HepG2 (cell line): ENCODE measurements around the gene CHD9. TPM values are rescaled to one million over a fixed set of nuclear protein-coding genes. Genes with fewer than 3 reads are reported as not detected.

Experiments
- AHR ChIP-seq: IDR thresholded peaks from 2 replicates; pipeline ENCODE4 v1.6.1; 2018; ENCODE audit warnings: missing genetic modification reagents, missing compliant biosample characterization
- ATF7 ChIP-seq, 2 experiments: fragments of 450-650 bp in 1 of 2; sonication (generic) in 1 of 2; formaldehyde crosslinking in 1 of 2; IDR thresholded peaks; 2 replicates each; pipeline versions ENCODE4 v1.4.0 to v1.6.1; 2016 to 2020; ENCODE audit warnings: antibody characterized with exemption in 1 of 2, mild to moderate bottlenecking in 1 of 2, missing genetic modification reagents in 1 of 2
- HNRNPK ChIP-seq: fragments of 200-400 bp; formaldehyde crosslinking; IDR thresholded peaks from 2 replicates; pipeline ENCODE4 v1.6.1; 2018; ENCODE audit warnings: low read length, low read depth, moderate library complexity, mild to moderate bottlenecking; ENCODE audit not compliant: poor library complexity, severe bottlenecking
- KLF13 ChIP-seq: sonication (generic); formaldehyde crosslinking; IDR thresholded peaks from 2 replicates; pipeline ENCODE4 v1.4.0; 2020; ENCODE audit warnings: mild to moderate bottlenecking, missing genetic modification reagents
- PHF5A ChIP-seq: IDR thresholded peaks from one replicate; pipeline ENCODE4 v1.6.1; 2018; ENCODE audit warnings: low read depth, missing genetic modification reagents; ENCODE audit not compliant: unreplicated experiment
- REXO4 ChIP-seq: sonication (generic); formaldehyde crosslinking; IDR thresholded peaks from 2 replicates; pipeline ENCODE4 v1.8.0; 2022; ENCODE audit warnings: missing genetic modification reagents, mild to moderate bottlenecking, borderline replicate concordance
- SKIL ChIP-seq: sonication (generic); formaldehyde crosslinking; IDR thresholded peaks from 2 replicates; pipeline ENCODE4 v1.8.0; 2022; ENCODE audit warnings: missing genetic modification reagents, mild to moderate bottlenecking, moderate library complexity, borderline replicate concordance
- SNAPC4 ChIP-seq: sonication (generic); formaldehyde crosslinking; IDR thresholded peaks from 2 replicates; pipeline ENCODE4 v1.4.0; 2020; ENCODE audit warnings: mild to moderate bottlenecking, missing genetic modification reagents
- U2AF1 ChIP-seq: fragments of 200-400 bp; formaldehyde crosslinking; optimal IDR thresholded peaks from 2 replicates; pipeline ENCODE3; 2017; ENCODE audit warnings: mild to moderate bottlenecking, low read depth, low read length
- YY1 ChIP-seq: IDR thresholded peaks from 2 replicates; pipeline ENCODE4 v1.6.1; 2011; ENCODE audit warnings: low read length, low read depth, moderate library complexity, mild to moderate bottlenecking; ENCODE audit not compliant: insufficient read depth, insufficient replicate concordance
- ZFY ChIP-seq: sonication (generic); formaldehyde crosslinking; IDR thresholded peaks from 2 replicates; pipeline ENCODE4 v1.4.0; 2020; ENCODE audit warnings: missing genetic modification reagents
- ZNF317 ChIP-seq: sonication (generic); formaldehyde crosslinking; IDR thresholded peaks from 2 replicates; pipeline ENCODE4 v1.5.0; 2020; ENCODE audit warnings: mild to moderate bottlenecking, missing genetic modification reagents
- ZNF572 ChIP-seq: sonication (generic); formaldehyde crosslinking; IDR thresholded peaks from 2 replicates; pipeline ENCODE4 v1.5.1; 2020; ENCODE audit warnings: mild to moderate bottlenecking, missing genetic modification reagents
- ZNF660 ChIP-seq: sonication (generic); formaldehyde crosslinking; IDR thresholded peaks from 2 replicates; pipeline ENCODE4 v1.5.1; 2020; ENCODE audit warnings: mild to moderate bottlenecking, low read depth, missing genetic modification reagents, borderline replicate concordance
- ZNF737 ChIP-seq: sonication (generic); formaldehyde crosslinking; IDR thresholded peaks from 2 replicates; pipeline ENCODE4 v1.5.0; 2020; ENCODE audit warnings: missing genetic modification reagents, mild to moderate bottlenecking, borderline replicate concordance
- polyA plus RNA-seq, 8 experiments: library from polyadenylated mRNA; depleted of rRNA in 3 of 8; stranded (reverse) in 7 of 8; unstranded in 1 of 8; fragments of >200 nt; fragmentation: Illumina TruSeq in 4 of 8; extraction: Trizol in 4 of 8; gene quantifications; 2 replicates each; pipeline versions ENCODE4 v1.2.1 to v1.2.3, GENCODE V29; 2011 to 2016; ENCODE audit warnings: low read depth in 4 of 8, missing spikeins in 1 of 8, mixed read lengths in 1 of 8; ENCODE audit not compliant: insufficient read depth in 1 of 8
- total RNA-seq, 5 experiments: library from RNA; depleted of rRNA; stranded (reverse); fragments of >200 nt; fragmentation: Illumina TruSeq; extraction: Trizol; gene quantifications; 2 replicates each; pipeline ENCODE4 v1.2.3, GENCODE V29; 2016; ENCODE audit warnings: low read depth in 1 of 5
- TF ChIP-seq, protein P1 (sequence below): sonication (generic); formaldehyde crosslinking; IDR thresholded peaks from 2 replicates; pipeline ENCODE4 v1.4.0; 2020; ENCODE audit warnings: missing genetic modification reagents, borderline replicate concordance

The CHD9 gene
- total and polyA plus RNA-seq, 2 of the 13 experiments (the other 11 are each of a cell fraction or from before 2014, with no cell fraction given), result 23.4 to 27.7 TPM

DNA sequence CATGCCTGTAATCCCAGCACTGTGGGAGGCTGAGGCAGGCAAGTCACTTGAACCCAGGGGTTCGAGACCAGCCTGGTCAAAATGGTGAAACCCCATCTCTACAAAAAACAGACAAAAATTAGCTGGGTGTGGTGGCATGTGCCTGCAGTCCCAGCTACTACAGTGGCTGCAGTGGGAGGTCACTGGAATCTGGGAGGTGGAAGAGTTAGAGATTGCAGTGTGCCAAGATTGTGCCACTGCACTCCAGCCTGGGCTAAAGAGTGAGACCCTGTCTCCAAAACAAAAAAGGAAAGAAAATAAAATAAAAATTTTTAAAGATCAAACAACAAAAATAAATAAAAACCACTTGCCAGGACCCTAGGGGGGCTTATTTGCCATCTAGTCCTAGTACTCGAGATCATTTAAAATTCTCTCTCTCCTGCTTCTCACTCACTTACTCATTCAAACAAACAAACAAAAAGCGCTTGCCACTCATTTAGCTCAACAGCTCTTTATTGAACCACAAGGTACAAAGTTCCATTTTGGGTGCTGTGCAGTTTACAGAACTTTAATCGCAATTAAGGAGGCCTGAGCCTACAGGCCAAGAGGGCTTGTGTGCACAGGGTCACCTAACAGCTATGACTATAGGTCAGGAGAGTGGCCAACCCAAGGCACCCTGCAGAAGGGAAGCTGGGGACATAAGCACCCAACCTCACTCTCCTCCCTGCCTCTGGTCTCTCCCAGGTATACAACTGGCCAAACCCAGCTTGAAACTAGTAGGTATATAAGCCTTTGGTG is 6.5 kb upstream of the CHD9 start (continued):
- TF ChIP-seq AHR (CRISPR knock-in tag), result no peak
- no peak for TF ChIP-seq ZNF737 (CRISPR knock-in tag)
- no peak for TF ChIP-seq ZNF572
- TF ChIP-seq U2AF1, result no peak
- no peak for TF ChIP-seq YY1
- no peak for TF ChIP-seq KLF13 (CRISPR knock-in tag)
- no peak for TF ChIP-seq SNAPC4 (CRISPR knock-in tag)
- no peak for TF ChIP-seq HNRNPK
- peak; percentile 54 for TF ChIP-seq ZFY (CRISPR knock-in tag)
- TF ChIP-seq, protein P1, sequence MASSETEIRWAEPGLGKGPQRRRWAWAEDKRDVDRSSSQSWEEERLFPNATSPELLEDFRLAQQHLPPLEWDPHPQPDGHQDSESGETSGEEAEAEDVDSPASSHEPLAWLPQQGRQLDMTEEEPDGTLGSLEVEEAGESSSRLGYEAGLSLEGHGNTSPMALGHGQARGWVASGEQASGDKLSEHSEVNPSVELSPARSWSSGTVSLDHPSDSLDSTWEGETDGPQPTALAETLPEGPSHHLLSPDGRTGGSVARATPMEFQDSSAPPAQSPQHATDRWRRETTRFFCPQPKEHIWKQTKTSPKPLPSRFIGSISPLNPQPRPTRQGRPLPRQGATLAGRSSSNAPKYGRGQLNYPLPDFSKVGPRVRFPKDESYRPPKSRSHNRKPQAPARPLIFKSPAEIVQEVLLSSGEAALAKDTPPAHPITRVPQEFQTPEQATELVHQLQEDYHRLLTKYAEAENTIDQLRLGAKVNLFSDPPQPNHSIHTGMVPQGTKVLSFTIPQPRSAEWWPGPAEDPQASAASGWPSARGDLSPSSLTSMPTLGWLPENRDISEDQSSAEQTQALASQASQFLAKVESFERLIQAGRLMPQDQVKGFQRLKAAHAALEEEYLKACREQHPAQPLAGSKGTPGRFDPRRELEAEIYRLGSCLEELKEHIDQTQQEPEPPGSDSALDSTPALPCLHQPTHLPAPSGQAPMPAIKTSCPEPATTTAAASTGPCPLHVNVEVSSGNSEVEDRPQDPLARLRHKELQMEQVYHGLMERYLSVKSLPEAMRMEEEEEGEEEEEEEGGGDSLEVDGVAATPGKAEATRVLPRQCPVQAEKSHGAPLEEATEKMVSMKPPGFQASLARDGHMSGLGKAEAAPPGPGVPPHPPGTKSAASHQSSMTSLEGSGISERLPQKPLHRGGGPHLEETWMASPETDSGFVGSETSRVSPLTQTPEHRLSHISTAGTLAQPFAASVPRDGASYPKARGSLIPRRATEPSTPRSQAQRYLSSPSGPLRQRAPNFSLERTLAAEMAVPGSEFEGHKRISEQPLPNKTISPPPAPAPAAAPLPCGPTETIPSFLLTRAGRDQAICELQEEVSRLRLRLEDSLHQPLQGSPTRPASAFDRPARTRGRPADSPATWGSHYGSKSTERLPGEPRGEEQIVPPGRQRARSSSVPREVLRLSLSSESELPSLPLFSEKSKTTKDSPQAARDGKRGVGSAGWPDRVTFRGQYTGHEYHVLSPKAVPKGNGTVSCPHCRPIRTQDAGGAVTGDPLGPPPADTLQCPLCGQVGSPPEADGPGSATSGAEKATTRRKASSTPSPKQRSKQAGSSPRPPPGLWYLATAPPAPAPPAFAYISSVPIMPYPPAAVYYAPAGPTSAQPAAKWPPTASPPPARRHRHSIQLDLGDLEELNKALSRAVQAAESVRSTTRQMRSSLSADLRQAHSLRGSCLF (CRISPR knock-in tag), result no peak
- peak; percentile 28 for TF ChIP-seq PHF5A (CRISPR knock-in tag)
- TF ChIP-seq ZNF660 (CRISPR knock-in tag), result no peak
- TF ChIP-seq SKIL (CRISPR knock-in tag), result no peak
- no peak for TF ChIP-seq ATF7 (IDR thresholded peaks at IDR 0.05)
- TF ChIP-seq ATF7 (CRISPR knock-in tag; IDR thresholded peaks at IDR 0.05), result no peak
- no peak for TF ChIP-seq REXO4
- TF ChIP-seq ZNF317 (CRISPR knock-in tag), result no peak
